HG03354 (cell line): ENCODE measurements around the gene RAET1L.
"Not testable (repeated sequence)": the region's sequence is repeated elsewhere in the genome, so short reads cannot be mapped to it uniquely, and the experiment has no call there.

Experiments
- ATAC-seq: cut with Tn5 transposase; IDR thresholded peaks from one replicate; pipeline ENCODE4 v1.9.1; 2021; ENCODE audit warnings: mild to moderate bottlenecking; ENCODE audit not compliant: unreplicated experiment, poor library complexity, severe bottlenecking

RAET1L gene

GRCh38 chr6:150021870-150022269 lies 3.5 kb downstream of the RAET1L start:
- ATAC-seq = not testable (repeated sequence)

GRCh38 chr6:150018846-150019580 lies 6.3 kb downstream of the RAET1L start:
- no peak for ATAC-seq

GRCh38 chr6:150017186-150017521 lies 8.2 kb downstream of the RAET1L start:
- ATAC-seq = not testable (repeated sequence)

DNA sequence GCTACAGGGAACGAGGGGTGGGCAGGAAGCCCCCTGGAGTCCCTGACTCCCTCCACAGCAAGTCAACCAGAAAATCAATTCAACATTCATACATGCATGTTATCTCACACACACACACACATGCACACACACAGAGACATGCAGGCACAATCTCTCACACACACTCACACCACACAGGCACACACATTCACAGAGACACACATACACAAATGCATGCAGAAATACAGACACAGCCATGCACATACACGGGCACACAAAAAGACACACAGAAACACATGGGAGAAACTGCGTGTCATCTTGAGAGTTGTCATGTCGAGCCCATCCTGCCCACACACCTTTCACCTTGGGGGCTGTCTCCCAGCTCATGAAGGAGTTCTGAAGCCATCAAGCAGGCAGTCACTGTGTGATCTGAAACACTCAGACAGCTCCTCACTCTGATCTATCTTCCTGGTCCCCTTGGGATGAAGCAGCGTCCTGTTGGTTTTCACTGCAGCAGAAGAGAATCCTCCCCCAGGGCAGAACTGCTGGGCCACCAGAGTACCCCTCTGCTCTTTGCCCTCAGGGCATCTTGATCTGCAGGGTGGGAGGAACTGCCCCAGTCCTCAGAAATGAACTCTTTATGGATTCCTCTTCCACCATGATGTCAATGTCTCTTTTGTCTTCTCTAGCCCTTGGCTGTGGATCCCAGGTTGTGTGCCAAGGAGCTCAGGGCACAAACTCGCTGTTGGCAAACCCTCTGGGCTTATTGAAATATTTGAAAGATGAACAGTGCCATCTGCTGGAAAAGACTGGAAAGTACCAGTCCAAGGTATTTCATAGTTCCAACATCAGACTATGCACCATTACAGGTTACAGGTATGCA lies 8.8 kb downstream of the RAET1L start:
- ATAC-seq = peak; percentile 65

GRCh38 chr6:150015281-150016001 lies 9.9 kb downstream of the RAET1L start:
- not testable (repeated sequence) for ATAC-seq

- ATAC-seq = not testable (repeated sequence)
Measured at GRCh38 chr6:150014623-150015280, 10.6 kb downstream of the RAET1L start.

GRCh38 chr6:150013785-150014622 lies 11.3 kb downstream of the RAET1L start:
- not testable (repeated sequence) for ATAC-seq

DNA sequence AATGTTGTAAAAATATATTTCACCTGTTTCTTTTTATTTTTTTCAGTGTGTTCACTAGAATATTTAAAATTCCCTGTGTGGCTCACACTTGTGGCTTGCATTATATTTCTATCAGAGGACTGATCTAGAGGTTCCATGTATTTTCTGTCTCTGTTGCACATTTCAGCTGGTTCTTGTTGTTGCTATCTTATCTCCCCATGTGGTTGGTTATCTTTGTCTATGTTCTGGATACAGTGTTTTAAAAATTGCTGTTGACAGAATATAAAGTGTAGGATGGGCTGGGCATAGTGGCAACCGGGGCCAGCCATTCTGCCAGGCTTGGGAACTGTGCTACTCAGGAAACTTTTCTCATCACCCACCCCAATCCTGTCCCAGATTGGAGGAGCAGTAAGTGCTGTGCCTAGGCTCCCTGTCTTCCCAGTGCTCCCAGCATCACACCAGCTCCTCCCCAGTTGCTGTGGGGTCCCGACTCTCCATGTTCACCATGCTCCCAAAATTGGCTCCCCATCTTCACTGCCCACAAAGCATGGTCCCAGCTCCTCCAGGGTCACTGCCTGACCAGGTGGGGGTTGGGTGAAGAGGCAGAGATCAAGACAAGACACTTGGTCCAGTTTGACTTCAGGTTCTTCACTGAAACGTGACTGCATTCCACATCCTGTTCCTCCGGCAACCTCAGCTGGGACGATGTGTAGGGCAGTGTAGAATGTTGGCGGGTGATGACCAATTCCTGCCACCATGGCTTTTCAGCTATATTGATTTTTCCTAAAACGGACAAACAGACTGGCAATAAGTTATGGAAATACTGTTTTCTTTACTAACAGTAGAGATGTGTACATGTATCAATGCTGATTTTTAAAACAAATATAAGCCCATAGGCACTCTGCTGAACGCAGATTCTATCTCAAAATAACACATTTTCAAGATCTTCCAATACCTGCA lies 12.2 kb downstream of the RAET1L start:
- not testable (repeated sequence) for ATAC-seq

DNA sequence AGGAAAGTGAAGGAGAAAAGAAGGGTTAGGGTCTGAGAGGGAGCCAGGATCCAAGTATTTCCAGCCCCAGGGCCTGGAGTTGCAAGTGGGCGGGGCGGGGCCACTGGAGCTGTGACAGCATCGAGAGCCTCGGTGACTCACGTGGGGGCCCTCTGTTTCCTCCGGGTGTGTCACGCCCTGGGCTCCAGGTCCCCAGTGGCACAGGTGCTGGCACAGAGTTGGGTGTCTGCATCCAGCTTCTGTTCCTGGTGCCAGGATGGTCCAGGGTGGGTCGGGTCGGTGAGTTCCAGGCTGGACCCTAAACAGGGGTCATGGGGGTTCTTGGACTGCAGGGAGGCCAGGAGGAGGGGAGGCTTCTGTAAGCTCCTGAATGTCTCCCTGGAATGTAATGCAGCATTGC lies 16.7 kb downstream of the RAET1L start:
- no peak for ATAC-seq

- no peak for ATAC-seq
Measured at GRCh38 chr6:150006961-150007464, 18.3 kb downstream of the RAET1L start.

GRCh38 chr6:150005761-150006651 lies 19.3 kb downstream of the RAET1L start:
- ATAC-seq = no peak

DNA sequence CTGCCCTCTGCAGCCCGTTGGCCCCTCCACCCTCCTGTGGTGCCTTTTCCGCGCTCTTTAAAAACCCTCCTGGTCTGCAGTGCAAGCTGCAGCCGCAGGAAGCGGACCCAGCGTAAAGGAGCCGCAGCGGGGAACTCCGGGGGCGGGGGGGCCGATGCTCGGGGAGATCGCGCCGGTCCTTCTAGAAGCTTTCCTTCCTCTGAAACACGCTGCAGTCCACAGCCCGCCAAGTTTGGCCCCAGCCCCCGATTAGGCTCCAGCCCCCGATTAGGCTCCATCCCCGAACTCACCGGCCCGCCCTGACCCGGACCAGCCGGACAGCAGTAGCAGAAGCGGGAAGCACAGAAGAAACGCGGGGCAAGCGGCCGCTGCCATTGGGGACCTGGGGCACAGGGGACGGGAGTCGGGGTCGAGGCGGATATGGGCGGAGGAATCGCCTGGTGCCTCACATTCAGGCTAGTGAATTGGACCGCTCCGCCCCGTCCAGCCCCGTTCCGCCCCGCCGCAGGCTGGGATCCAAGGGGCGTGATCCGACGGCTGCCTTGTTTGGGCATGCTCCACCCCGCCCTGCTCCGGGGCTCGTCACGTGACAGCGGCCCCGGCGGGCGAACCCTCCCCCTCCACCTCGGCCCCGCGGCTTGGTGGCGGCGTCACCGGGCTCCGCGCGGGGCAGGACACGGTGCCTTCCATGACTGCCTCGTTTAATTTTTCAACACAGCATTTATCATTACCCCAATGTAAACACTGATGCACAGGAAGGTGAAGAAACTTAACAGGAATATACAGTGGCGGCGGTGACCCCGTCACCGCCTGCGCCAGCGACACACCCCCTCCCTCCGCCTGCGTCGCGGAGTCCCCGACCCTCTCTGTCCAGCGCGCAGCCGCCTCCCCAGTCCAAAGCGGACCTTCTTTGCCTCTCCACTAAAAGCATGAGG lies 20.3 kb downstream of the RAET1L start:
- peak; percentile 78 for ATAC-seq

DNA sequence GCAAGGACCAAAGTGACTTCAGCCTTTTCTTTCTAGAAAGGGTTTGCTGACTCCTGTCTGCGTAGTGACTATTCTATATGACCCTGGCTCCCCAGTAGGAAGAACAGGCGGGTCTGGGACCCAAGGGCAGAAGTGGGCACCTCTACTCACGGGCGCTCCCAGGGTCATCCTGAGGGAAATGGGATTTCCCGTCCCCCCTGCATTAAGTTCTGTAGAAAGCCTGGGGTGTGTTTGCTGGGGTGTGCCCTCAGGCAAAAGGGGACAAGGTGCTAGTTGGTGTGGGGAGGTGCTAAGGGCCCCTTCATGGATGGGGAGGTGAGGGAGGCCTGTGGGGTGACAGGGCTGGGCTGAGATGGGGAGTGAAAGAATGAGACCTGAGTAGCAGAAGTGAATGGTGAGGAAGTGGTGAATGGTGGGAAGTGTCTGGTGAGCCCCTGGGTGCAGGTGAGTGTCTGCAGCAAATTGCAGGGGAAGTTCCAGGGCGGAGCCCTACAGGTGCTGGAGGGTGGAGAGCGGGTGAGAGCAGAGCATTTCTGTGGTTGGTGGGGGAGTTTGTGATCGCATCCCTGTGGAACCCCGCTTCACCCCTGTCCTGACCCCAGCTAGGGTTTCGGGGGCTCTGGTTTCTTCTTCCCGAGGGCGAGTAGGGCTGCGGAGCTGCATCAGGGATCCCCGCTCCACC lies 21.1 kb downstream of the RAET1L start:
- ATAC-seq = peak; percentile 15

DNA sequence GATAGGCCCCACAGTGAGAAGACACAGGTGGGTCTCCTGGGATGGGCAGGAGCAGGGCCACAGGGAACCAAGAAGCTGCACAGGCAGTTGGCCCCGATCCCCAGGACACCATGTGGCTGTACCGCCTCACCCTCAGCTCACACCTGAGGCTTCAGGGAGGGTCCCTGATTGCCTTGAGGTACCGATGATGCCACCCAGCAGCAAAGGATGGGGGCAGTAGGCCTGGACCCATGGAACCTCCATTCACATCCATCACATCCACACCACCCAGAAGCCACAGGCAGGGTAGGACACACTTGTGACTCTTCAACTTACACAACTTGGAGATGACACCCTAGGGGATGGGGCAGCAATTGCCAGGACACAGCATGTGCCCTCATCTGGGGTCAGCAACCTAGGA lies 21.7 kb downstream of the RAET1L start:
- not testable (repeated sequence) for ATAC-seq

DNA sequence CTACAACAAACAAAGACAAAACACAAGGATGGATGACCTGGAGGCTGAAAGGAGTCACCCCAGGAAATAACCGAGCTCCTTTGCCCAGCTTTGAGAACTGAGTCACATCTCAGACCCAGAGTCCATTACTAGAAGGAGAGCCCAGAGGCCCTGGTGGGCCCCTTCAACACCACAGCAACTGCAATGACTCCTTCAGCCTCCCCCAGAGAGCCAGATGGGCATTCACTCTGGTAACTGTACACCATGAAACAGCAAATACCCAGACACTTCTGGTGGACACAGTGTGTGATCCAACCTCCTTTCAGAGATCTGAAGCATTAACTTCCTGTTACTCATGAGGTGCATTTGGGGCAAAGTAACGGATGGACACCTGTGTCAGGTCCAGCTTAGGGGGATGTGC lies 22.6 kb downstream of the RAET1L start:
- ATAC-seq = no peak
